ENCODE results near the gene ANKRD24.
"Not testable (repeated sequence)": the region's sequence is repeated elsewhere in the genome, so short reads cannot be mapped to it uniquely, and the experiment has no call there.

Gene ANKRD24

GRCh38 chr19:4173479-4174212, 8.8 kb upstream of the ANKRD24 start:
- no peak for DNase-seq (ENCODE audit: low read depth)

- DNase-seq (ENCODE audit: low read depth): no peak
These were observed 8.1 kb upstream of the ANKRD24 start for GRCh38 chr19:4174213-4174894.

GRCh38 chr19:4174895-4175668, 7.4 kb upstream of the ANKRD24 start:
- no peak for DNase-seq (ENCODE audit: low read depth)

- no peak for DNase-seq (ENCODE audit: low read depth)
These were observed 6.9 kb upstream of the ANKRD24 start for GRCh38 chr19:4175669-4175931.

GRCh38 chr19:4177146-4177545, 5.3 kb upstream of the ANKRD24 start:
- DNase-seq (ENCODE audit: low read depth): no peak

- no peak for DNase-seq (ENCODE audit: low read depth)
These were observed 3.5 kb upstream of the ANKRD24 start for GRCh38 chr19:4178990-4179389.

- no peak for DNase-seq (ENCODE audit: low read depth)
These were observed 1.4 kb upstream of the ANKRD24 start for GRCh38 chr19:4181053-4181508.

GRCh38 chr19:4183967-4184717, 1.7 kb downstream of the ANKRD24 start:
- no peak for DNase-seq (ENCODE audit: low read depth)

GRCh38 chr19:4184718-4185352, 2.3 kb downstream of the ANKRD24 start:
- no peak for DNase-seq (ENCODE audit: low read depth)

- no peak for DNase-seq (ENCODE audit: low read depth)
These were observed 3.1 kb downstream of the ANKRD24 start for GRCh38 chr19:4185413-4186086.

GRCh38 chr19:4186087-4186993, 3.9 kb downstream of the ANKRD24 start:
- DNase-seq (ENCODE audit: low read depth): peak; percentile 77

GRCh38 chr19:4187313-4188122, 5.0 kb downstream of the ANKRD24 start:
- no peak for DNase-seq (ENCODE audit: low read depth)

GRCh38 chr19:4189641-4190040, 7.2 kb downstream of the ANKRD24 start:
- no peak for DNase-seq (ENCODE audit: low read depth)

- not testable (repeated sequence) for DNase-seq (ENCODE audit: low read depth)
These were observed 10.0 kb downstream of the ANKRD24 start for GRCh38 chr19:4192537-4192936.

GRCh38 chr19:4194353-4194752, 11.9 kb downstream of the ANKRD24 start:
- DNase-seq (ENCODE audit: low read depth): no peak

- DNase-seq (ENCODE audit: low read depth): no peak
These were observed 13.5 kb downstream of the ANKRD24 start for GRCh38 chr19:4196009-4196408.

GRCh38 chr19:4196587-4197148, 14.2 kb downstream of the ANKRD24 start:
- no peak for DNase-seq (ENCODE audit: low read depth)

GRCh38 chr19:4197228-4197624, 14.7 kb downstream of the ANKRD24 start:
- no peak for DNase-seq (ENCODE audit: low read depth)
